BJ (cell line): ENCODE results near the gene OPTC. TPM values are rescaled to one million over a fixed set of nuclear protein-coding genes. Genes with fewer than 3 reads are reported as not detected.

Experiments used
- CTCF ChIA-PET: fragments of 350-600 bp; formaldehyde crosslinking; extraction: SDS; loops from one replicate; lab custom pipeline; 2021; ENCODE audit warnings: antibody characterized with exemption, inconsistent platforms; lab: Yijun Ruan, JAX
- POLR2A ChIA-PET: fragments of 300-600 bp; sonication (Branson Sonifier 250); formaldehyde crosslinking; extraction: SDS; loops from one replicate; lab custom pipeline; 2021; ENCODE audit warnings: antibody characterized with exemption; lab: Charles Lee
- DNase-seq: peaks from one replicate; pipeline ENCODE4 v3.0.0-alpha.2; 2011; ENCODE audit warnings: low read depth
- H3K27me3 ChIP-seq: 2 replicates; pipeline ENCODE4 v1.6.0; 2011; ENCODE audit warnings: low read length; ENCODE audit not compliant: control insufficient read depth, insufficient read depth
- H3K36me3 ChIP-seq: 2 replicates; pipeline ENCODE4 v1.5.1; 2011; ENCODE audit warnings: low read length; ENCODE audit not compliant: control insufficient read depth, insufficient read depth
- H3K4me3 ChIP-seq: 2 replicates; pipeline ENCODE4 v1.5.1; 2011; ENCODE audit warnings: low read depth, mild to moderate bottlenecking, control low read depth, low read length
- CTCF ChIP-seq: IDR thresholded peaks from 2 replicates; pipeline ENCODE4 v1.5.1; 2011; ENCODE audit warnings: low read depth, mild to moderate bottlenecking, control low read depth, inconsistent platforms, low read length, moderate library complexity; ENCODE audit not compliant: insufficient read depth
- polyA plus RNA-seq: library from polyadenylated mRNA; depleted of rRNA; stranded (reverse); fragments of >200 nt; gene quantifications from 2 replicates; pipeline ENCODE4 v1.2.3, GENCODE V29; 2011

OPTC gene
- polyA plus RNA-seq, 1 experiment: not detected

- ChIA-PET CTCF (interaction anchor here (1.5 to 7.2 kb wide), 6 partner anchors 9 to 134 kb away, joined by 7 to 52 read pairs (median 19); no protein-coding TSS in a partner anchor), POLR2A (interaction anchor here (0.6 to 1.1 kb wide), 4 partner anchors 9 to 132 kb away, joined by 3 to 4 read pairs (median 4); no protein-coding TSS in a partner anchor)
- DNase-seq: no peak
- no peaks in the 10 kb centered on the region for H3K27me3 ChIP-seq
- H3K36me3 ChIP-seq: no peaks in the 10 kb centered on the region
- TF ChIP-seq CTCF: 0 out of 2 replicates have a peak, but pooled peaks have one; percentile 20
- peak within 1 kb of the TSS; percentile 40 for H3K4me3 ChIP-seq
Measured at GRCh38 chr1:203475012-203475981, 18.7 kb upstream of the OPTC start, which contains the start of gene PRELP. PRELP (plus strand) TSS chr1:203475806; CDS start chr1:203483185, 7,379 bp downstream.

GRCh38 chr1:203476216-203476814, 17.6 kb upstream of the OPTC start:
- CTCF ChIA-PET: interaction anchor here (1.7 to 7.2 kb wide), 7 partner anchors 9 to 135 kb away, joined by 4 to 52 read pairs (median 13); no protein-coding TSS in a partner anchor
- DNase-seq: no peak
- Histone ChIP-seq H3K4me3 (peak overlapping the region; percentile 40), H3K36me3 (no peaks in the 10 kb centered on the region), H3K27me3 (no peaks in the 10 kb centered on the region)
- POLR2A ChIA-PET: interaction anchor here (0.6 to 1.1 kb wide), 3 partner anchors 10 to 134 kb away, joined by 4 to 11 read pairs (median 4); no protein-coding TSS in a partner anchor
- no peak for TF ChIP-seq CTCF

- ChIA-PET POLR2A (no interaction called here), CTCF (interaction anchor here (0.6 to 7.2 kb wide), 9 partner anchors 10 to 205 kb away, joined by 3 to 52 read pairs (median 5); no protein-coding TSS in a partner anchor)
- no peak for TF ChIP-seq CTCF
- H3K27me3 ChIP-seq: no peaks in the 10 kb centered on the region
- no peaks in the 10 kb centered on the region for H3K36me3 ChIP-seq
- no peak for DNase-seq
- H3K4me3 ChIP-seq: no peak overlapping the region
Measured at GRCh38 chr1:203477748-203478147, 16.2 kb upstream of the OPTC start.

- ChIA-PET CTCF (interaction anchor here (0.8 to 7.2 kb wide), 7 partner anchors 10 to 205 kb away, joined by 3 to 52 read pairs (median 11); no protein-coding TSS in a partner anchor), POLR2A (interaction anchor here (0.6 kb wide), 1 partner anchor 173 kb away, joined by 6 read pairs; no protein-coding TSS in a partner anchor)
- no peak for TF ChIP-seq CTCF
- no peaks in the 10 kb centered on the region for H3K36me3 ChIP-seq
- no peaks in the 10 kb centered on the region for H3K27me3 ChIP-seq
- no peak for DNase-seq
- no peak overlapping the region for H3K4me3 ChIP-seq
Measured at GRCh38 chr1:203478231-203478630, 15.7 kb upstream of the OPTC start.
